NCI-H2171 (cell line): Measurements from ENCODE around the gene GFAP.
"Not testable (repeated sequence)": the region's sequence is repeated elsewhere in the genome, so short reads cannot be mapped to it uniquely, and the experiment has no call there.

Experiments used
- DNase-seq: peaks from one replicate; lab custom pipeline; 2025; lab: John Stamatoyannopoulos, UW

Gene GFAP

GRCh38 chr17:44915321-44915726 lies at the start of gene GFAP:
GFAP (minus strand) TSS chr17:44915500; CDS start chr17:44915486, 14 bp downstream.
- no peak for DNase-seq

GRCh38 chr17:44961921-44962350 lies 46.6 kb upstream of the GFAP start:
- no peak for DNase-seq

- no peak for DNase-seq
These were observed 45.4 kb upstream of the GFAP start for GRCh38 chr17:44960691-44961090.

GRCh38 chr17:44959821-44960531 lies 44.7 kb upstream of the GFAP start:
- no peak for DNase-seq

- DNase-seq: no peak
These were observed 42.0 kb upstream of the GFAP start for GRCh38 chr17:44956998-44957981.

- DNase-seq: no peak
These were observed 40.5 kb upstream of the GFAP start for GRCh38 chr17:44955674-44956425.

- DNase-seq: no peak
These were observed 37.7 kb upstream of the GFAP start for GRCh38 chr17:44952946-44953475.

GRCh38 chr17:44948315-44948795 lies 33.1 kb upstream of the GFAP start:
- no peak for DNase-seq

- peak; percentile 97 for DNase-seq
These were observed 32.4 kb upstream of the GFAP start, which contains the start of gene KIF18B for GRCh38 chr17:44947461-44948314. KIF18B (minus strand) TSS chr17:44947773; CDS start chr17:44936344, 11,429 bp downstream.

- DNase-seq: not testable (repeated sequence)
These were observed 30.4 kb upstream of the GFAP start for GRCh38 chr17:44945652-44946051.

- DNase-seq: no peak
These were observed 27.2 kb upstream of the GFAP start for GRCh38 chr17:44942456-44942855.

GRCh38 chr17:44941712-44942331 lies 26.5 kb upstream of the GFAP start:
- no peak for DNase-seq

GRCh38 chr17:44940768-44941167 lies 25.5 kb upstream of the GFAP start:
- no peak for DNase-seq

GRCh38 chr17:44940317-44940716 lies 25.0 kb upstream of the GFAP start:
- DNase-seq: no peak

GRCh38 chr17:44935116-44935515 lies 19.8 kb upstream of the GFAP start:
- no peak for DNase-seq

GRCh38 chr17:44934745-44935105 lies 19.4 kb upstream of the GFAP start:
- DNase-seq: no peak

GRCh38 chr17:44933824-44934744 lies 18.8 kb upstream of the GFAP start:
- no peak for DNase-seq

GRCh38 chr17:44932787-44933097 lies 17.4 kb upstream of the GFAP start:
- no peak for DNase-seq

- no peak for DNase-seq
These were observed 16.9 kb upstream of the GFAP start for GRCh38 chr17:44932096-44932786.
